Retina (tissue), 1 donor: Measurements from ENCODE around the gene MEF2A.
A peak's percentile ranks its signal among the peaks of the same experiment; 100 is the strongest.
"Not testable (repeated sequence)": the region's sequence is repeated elsewhere in the genome, so short reads cannot be mapped to it uniquely, and the experiment has no call there.

Source experiments
- DNase-seq: peaks from one replicate; pipeline ENCODE4 v3.0.0-alpha.2; 2016

Gene MEF2A

DNA sequence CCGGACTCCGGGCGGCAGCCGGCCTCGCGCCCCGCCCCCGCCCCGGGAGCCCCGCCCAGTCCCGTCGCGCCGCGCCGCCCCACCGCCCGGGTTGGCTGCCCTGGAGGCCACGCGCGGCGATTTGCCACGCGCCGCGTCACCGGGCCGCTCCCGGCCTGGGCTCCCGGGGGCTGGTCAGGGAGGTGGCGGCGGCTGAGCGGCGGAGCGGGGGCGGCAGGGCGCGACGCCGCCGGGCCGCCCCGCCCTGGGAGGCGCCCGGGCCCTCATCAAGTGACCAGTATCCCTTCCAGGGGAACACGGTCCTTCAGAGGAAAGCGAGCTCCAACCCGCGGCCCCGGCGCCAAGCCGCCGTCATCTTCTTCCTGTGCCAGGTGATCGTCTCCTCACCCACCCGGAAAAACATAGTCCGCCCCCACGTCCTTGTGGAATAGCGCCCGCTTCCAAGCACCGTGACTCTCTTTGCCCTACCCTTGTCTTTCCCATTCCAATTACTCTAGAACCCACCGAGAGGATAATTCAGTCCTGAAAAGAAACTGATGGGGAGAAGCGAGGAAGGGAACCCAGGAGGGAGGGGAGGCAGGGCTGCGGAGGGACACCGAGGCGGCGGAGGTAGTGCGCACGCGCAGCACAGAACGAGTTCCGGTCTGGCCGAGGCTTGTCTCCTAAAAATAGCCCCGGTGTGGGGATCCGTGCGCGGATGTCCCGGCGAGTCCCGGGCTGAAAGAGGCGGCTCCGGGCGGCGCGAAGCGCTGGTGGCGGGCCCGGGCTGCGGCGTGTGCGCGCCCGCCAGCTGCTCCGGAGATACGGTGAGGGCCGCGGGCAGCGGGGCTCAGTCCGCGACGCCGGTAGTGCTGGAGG lies at the start of gene MEF2A:
TSS of gene MEF2A (plus strand) at position 686 of the 858 bp plus-strand sequence. CDS start 67,136 bp downstream, outside the sequence.
- DNase-seq = peak; percentile 98

GRCh38 chr15:99518191-99518590 lies 47.6 kb upstream of the MEF2A start:
- DNase-seq = no peak

GRCh38 chr15:99519366-99519765 lies 46.4 kb upstream of the MEF2A start:
- not testable (repeated sequence) for DNase-seq

DNA sequence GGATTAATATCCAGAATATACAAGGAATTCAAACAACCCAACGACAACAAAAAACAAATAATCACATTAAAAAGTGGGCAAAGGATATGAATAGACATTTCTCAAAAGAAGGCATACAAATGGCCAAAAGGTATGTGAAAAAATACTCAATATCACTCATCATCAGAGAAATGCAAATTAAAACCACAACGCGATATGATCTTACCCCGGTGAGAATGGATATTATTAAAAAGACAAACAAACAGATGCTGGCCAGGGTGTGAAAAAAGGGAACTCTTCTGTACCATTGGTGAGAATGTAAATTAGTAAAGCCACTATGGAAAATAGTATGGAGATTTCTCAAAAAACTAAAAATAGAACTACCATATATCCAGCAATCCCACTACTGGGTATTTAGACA lies 43.5 kb upstream of the MEF2A start:
- no peak for DNase-seq

DNA sequence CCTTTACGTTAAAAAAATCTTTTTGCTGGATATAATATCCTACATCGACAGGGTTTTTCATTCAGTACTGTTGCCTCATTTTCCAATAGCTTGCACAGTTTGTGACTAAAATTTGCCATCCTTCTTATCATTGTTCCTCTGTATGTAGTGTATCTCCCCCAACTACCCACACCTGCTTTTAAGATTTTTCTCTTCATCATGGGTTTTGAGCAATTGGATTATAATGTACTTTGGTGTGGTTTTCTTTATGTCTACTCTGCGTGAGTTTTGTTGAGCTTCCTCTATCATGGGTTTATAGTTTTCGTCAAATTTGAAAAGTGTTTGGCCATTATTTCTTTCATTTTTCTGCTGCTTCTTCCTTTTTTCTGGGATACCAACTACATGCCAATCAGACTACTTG lies 39.6 kb upstream of the MEF2A start:
- no peak for DNase-seq

- no peak for DNase-seq
These were observed 39.1 kb upstream of the MEF2A start for GRCh38 chr15:99526671-99527070.

DNA sequence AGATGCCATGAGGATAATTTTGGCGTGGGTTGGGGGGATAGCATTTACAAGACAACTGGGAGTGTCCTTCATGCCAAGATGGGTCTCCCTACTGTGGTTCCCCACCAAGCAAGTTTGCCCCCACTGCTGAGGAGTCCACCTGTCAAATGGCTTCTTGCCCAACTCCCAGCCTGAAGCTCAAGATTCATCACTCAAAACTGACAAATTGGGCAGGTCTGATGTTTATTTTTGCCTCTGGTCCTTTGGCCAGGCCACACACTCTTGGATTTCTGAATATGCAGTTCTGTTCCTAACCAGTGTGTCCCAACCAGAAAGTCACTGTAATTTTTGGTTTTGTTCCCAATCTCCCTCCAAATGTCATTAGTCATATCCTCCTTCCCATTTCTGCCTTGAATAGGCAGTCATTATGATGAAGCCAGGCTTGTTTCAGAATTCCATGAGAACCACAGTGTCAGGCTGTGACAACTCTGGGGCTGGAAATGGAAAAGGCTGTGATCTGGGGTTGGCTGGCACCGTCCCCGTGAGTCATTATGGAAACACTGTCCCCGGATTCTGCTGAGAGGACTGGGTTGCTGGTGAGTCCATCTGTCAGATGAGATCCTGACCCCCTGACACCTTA lies 29.3 kb upstream of the MEF2A start:
- DNase-seq = no peak

DNA sequence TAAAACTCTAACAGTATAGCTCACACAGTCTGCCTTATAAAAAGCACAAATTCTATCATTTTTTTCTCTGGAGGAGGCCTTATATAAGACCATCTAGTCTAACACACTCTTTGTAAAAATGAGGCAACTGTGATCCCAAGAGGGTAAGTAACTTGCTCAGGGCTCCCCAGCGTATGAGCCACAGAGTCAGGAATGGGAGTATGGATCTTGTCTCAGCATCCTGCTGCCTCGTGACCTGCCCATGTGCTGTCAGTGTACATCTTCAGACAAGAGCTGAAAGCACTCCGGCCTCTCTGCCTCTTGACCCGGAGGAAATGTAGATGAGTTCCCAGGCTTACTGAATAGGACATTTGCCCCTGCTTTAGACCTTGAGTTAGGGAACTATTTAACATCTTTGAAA lies 28.4 kb upstream of the MEF2A start:
- DNase-seq = no peak

- DNase-seq = no peak
These were observed 27.5 kb upstream of the MEF2A start for GRCh38 chr15:99538261-99538660.

DNA sequence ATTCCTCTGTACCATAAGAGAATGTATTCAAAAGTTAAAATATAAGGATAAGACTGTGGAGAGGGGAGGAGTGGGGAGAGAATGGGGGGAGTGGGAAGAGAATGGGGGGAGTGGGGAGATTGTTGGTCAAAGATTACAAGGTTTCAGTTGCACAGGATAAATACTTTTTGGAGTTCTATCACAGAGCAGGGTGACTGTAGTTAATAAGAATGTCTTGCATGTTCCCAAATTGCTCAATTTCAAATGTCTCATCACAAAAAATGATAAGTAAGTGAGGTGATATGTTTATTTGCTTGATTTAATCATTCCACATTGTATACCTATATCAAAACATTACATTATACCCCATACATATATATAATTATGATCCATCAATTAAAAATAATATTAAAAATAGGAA lies 23.0 kb upstream of the MEF2A start:
- DNase-seq = no peak

DNA sequence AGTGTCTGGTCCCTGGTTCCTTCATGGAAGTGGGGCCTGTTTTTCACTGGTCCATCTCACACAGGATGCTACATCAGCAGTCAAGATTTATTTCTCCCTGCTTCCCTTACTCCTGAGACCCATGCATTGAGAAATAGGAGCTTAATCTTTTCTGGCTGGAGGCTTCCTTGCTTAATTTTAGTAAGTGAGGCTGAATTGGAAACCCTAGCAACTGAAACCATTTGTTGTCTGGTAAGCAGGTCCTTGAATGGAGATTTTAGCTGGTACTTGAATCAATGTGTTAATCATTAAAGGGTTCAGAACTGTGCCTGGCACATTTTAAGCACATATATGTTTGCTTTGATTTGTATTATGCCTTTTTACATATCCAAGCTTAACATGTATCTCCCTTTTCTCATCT lies 20.2 kb upstream of the MEF2A start:
- DNase-seq = no peak

GRCh38 chr15:99546441-99547100 lies 19.2 kb upstream of the MEF2A start:
- no peak for DNase-seq

DNA sequence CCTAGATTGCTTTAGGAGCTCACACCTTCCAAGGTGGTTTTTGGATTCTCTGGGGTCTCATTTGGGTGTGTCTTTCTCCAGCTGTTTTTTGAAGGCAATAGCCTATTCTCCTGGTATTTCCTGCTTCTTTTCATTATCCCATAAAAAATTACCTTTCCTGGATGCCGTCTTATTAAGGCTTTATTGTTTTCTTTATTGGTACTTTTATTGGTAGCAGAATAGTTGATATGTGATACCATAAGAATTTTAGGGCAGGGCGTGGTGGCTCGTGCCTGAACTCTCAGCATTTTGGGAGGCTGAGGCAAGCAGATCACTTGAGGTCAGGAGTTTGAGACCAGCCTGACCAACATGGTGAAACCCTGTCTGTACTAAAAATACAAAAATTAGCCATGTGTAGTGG lies 18.3 kb upstream of the MEF2A start:
- DNase-seq = no peak

- no peak for DNase-seq
These were observed 15.7 kb upstream of the MEF2A start for GRCh38 chr15:99550077-99550476.

GRCh38 chr15:99552111-99552510 lies 13.7 kb upstream of the MEF2A start:
- DNase-seq = no peak

- DNase-seq = no peak
These were observed 10.8 kb upstream of the MEF2A start for GRCh38 chr15:99554880-99555488.

GRCh38 chr15:99556011-99556410 lies 9.8 kb upstream of the MEF2A start:
- DNase-seq = no peak

- DNase-seq = no peak
These were observed 9.2 kb upstream of the MEF2A start for GRCh38 chr15:99556578-99556977.

DNA sequence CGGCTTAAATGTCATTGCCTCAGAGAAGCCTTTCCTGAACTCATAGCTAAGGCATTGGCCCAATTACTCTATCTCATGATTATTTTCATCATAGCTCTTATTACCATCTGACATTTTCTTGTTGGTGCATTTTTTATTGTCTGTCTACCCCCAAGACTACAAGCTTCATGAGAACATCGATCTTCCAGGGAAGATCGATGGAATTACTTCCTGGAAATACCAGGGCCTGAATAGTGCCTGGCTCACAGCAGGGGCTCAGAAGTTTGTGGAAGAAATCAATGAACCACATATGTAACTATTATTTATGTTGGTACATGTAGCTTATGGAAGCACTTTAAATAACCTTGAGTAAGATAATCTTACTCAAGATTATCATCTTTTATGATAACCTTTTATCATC lies 7.7 kb upstream of the MEF2A start:
- no peak for DNase-seq

GRCh38 chr15:99558571-99558970 lies 7.2 kb upstream of the MEF2A start:
- no peak for DNase-seq

DNA sequence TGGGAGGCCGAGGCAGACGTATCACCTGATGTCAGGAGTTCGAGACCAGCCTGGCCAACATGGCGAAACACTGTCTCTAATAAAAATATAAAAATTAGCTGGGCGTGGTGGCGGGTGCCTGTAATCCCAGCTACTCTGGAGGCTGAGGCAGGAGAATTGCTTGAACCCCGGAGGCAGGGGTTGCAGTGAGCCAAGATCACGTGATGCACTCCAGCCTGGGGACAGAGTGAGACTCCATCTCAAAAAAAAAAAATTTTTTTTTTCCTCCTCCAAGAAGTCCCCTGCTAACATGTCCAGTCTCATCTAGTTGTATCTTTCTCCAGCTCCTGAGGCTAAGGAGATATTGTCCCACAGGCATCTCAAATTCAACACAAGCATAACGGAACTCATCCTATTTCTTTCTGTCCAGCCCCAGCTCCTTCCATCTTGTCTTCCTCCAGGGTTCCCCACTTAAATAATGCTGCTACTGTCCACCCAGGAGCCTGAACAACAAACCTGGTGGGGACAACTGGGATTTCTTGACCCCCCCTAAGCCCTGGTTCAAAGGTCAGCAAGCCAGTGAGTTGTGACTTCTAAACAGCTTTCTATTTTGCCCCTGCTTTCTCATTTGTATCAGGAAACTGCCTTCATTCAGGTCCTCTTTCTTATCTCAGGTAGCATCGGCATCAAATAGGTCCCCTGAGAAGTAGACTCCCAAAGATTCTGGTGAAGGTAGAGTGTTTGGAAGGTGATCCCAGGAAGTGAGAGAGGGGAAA lies 4.1 kb upstream of the MEF2A start:
- DNase-seq = no peak

GRCh38 chr15:99562238-99562637 lies 3.5 kb upstream of the MEF2A start:
- DNase-seq = no peak
